IMR-90 (cell line): Measurements from ENCODE around the gene ZFHX3.

ENCODE experiments used
- MAFK ChIP-seq: IDR thresholded peaks from 2 replicates; pipeline ENCODE4 v1.6.1; 2012; ENCODE audit warnings: low read depth, low read length, improper control_type of control experiment
- POLR2A ChIP-seq: IDR thresholded peaks from 2 replicates; pipeline ENCODE4 v1.6.1; 2012; ENCODE audit warnings: mild to moderate bottlenecking, low read depth, low read length
- TF ChIP-seq, protein P1 (sequence below): conservative IDR thresholded peaks from 2 replicates; pipeline ENCODE4 v1.5.1; 2012; ENCODE audit warnings: mild to moderate bottlenecking, low read depth, low read length, improper control_type of control experiment
- TF ChIP-seq, protein P2 (sequence below): fragments of 150-350 bp; IDR thresholded peaks from 2 replicates; pipeline ENCODE4 v1.6.1; 2016; ENCODE audit warnings: low read depth, mild to moderate bottlenecking, low read length, moderate library complexity, borderline replicate concordance

GRCh38 chr16:72838586-72838910 is 209.4 kb downstream of the ZFHX3 start:
- TF ChIP-seq, protein P1, sequence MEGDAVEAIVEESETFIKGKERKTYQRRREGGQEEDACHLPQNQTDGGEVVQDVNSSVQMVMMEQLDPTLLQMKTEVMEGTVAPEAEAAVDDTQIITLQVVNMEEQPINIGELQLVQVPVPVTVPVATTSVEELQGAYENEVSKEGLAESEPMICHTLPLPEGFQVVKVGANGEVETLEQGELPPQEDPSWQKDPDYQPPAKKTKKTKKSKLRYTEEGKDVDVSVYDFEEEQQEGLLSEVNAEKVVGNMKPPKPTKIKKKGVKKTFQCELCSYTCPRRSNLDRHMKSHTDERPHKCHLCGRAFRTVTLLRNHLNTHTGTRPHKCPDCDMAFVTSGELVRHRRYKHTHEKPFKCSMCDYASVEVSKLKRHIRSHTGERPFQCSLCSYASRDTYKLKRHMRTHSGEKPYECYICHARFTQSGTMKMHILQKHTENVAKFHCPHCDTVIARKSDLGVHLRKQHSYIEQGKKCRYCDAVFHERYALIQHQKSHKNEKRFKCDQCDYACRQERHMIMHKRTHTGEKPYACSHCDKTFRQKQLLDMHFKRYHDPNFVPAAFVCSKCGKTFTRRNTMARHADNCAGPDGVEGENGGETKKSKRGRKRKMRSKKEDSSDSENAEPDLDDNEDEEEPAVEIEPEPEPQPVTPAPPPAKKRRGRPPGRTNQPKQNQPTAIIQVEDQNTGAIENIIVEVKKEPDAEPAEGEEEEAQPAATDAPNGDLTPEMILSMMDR = no peak
- TF ChIP-seq POLR2A (no peak), MAFK (no peak)
- TF ChIP-seq, protein P2, sequence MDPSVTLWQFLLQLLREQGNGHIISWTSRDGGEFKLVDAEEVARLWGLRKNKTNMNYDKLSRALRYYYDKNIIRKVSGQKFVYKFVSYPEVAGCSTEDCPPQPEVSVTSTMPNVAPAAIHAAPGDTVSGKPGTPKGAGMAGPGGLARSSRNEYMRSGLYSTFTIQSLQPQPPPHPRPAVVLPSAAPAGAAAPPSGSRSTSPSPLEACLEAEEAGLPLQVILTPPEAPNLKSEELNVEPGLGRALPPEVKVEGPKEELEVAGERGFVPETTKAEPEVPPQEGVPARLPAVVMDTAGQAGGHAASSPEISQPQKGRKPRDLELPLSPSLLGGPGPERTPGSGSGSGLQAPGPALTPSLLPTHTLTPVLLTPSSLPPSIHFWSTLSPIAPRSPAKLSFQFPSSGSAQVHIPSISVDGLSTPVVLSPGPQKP = no peak
